IMR-90 (cell line): ENCODE results near the gene RPS27L. TPM values are rescaled to one million over a fixed set of nuclear protein-coding genes. Genes with fewer than 3 reads are reported as not detected.
"Not testable (repeated sequence)": the region's sequence is repeated elsewhere in the genome, so short reads cannot be mapped to it uniquely, and the experiment has no call there.

Experiments
- ATAC-seq: fragments of 200-7000 bp; cut with Tn5 transposase; 2 replicates; pipeline ENCODE4 v1.9.1; 2020; ENCODE audit warnings: low read depth, mild to moderate bottlenecking, moderate library complexity
- BruUV-seq: library from RNA; stranded (reverse); fragments of 400-500 nt; replicated peaks from 2 replicates; lab custom pipeline; 2021; lab: Mats Ljungman, UMichigan
- CTCF ChIA-PET: fragments of 300-600 bp; formaldehyde crosslinking; extraction: SDS; loops from one replicate; lab custom pipeline; 2021; ENCODE audit warnings: antibody characterized with exemption; lab: Yijun Ruan, JAX
- POLR2A ChIA-PET: fragments of 300-600 bp; sonication (Branson Sonifier 250); formaldehyde crosslinking; loops from one replicate; lab custom pipeline; 2022; ENCODE audit warnings: antibody characterized with exemption; ENCODE audit not compliant: unreplicated experiment; lab: Charles Lee
- DNase-seq: peaks from one replicate; pipeline ENCODE4 v3.0.0; 2013
- H2AFZ ChIP-seq: replicated peaks from 2 replicates; pipeline ENCODE3; 2013; ENCODE audit warnings: low read length, mild to moderate bottlenecking; ENCODE audit not compliant: poor library complexity
- H2AK5ac ChIP-seq: 2 replicates; pipeline ENCODE4 v1.6.1; 2013; ENCODE audit warnings: low read depth, low read length, inconsistent platforms
- H2AK9ac ChIP-seq: replicated peaks from 2 replicates; pipeline ENCODE3; 2013; ENCODE audit warnings: mild to moderate bottlenecking, low read depth, low read length, moderate library complexity; ENCODE audit not compliant: poor library complexity
- H2BK120ac ChIP-seq: 2 replicates; pipeline ENCODE4 v1.6.1; 2013; ENCODE audit warnings: low read depth, low read length, inconsistent platforms
- H2BK15ac ChIP-seq: 3 replicates; pipeline ENCODE4 v1.6.1; 2013; ENCODE audit warnings: low read depth, low read length, inconsistent platforms
- H2BK20ac ChIP-seq: 2 replicates; pipeline ENCODE4 v1.6.1; 2013; ENCODE audit warnings: low read depth, mild to moderate bottlenecking, inconsistent platforms, low read length, moderate library complexity
- H2BK5ac ChIP-seq: 2 replicates; pipeline ENCODE4 v1.6.1; 2013; ENCODE audit warnings: mild to moderate bottlenecking, low read depth, low read length, inconsistent platforms; ENCODE audit not compliant: poor library complexity, severe bottlenecking
- H3K14ac ChIP-seq: replicated peaks from 2 replicates; pipeline ENCODE4 v1.6.1; 2013; ENCODE audit warnings: low read depth, low read length, inconsistent platforms
- H3K18ac ChIP-seq: 2 replicates; pipeline ENCODE4 v1.6.1; 2013; ENCODE audit warnings: low read depth, low read length, control low read depth
- H3K23ac ChIP-seq: 2 replicates; pipeline ENCODE4 v1.6.1; 2013; ENCODE audit warnings: low read depth, low read length, inconsistent platforms
- H3K27ac ChIP-seq: 2 replicates; pipeline ENCODE4 v1.5.1; 2013; ENCODE audit warnings: mild to moderate bottlenecking, control low read depth, low read length; ENCODE audit not compliant: insufficient read depth
- H3K27me3 ChIP-seq: 2 replicates; pipeline ENCODE4 v1.6.1; 2013; ENCODE audit warnings: low read length; ENCODE audit not compliant: control insufficient read depth, insufficient read depth
- H3K36me3 ChIP-seq: 2 replicates; pipeline ENCODE4 v1.6.1; 2013; ENCODE audit warnings: low read length, mixed read lengths; ENCODE audit not compliant: control insufficient read depth, insufficient read depth
- H3K4ac ChIP-seq: 2 replicates; pipeline ENCODE4 v1.6.1; 2013; ENCODE audit warnings: low read depth, low read length, inconsistent platforms
- H3K4me1 ChIP-seq: 2 replicates; pipeline ENCODE4 v1.6.1; 2013; ENCODE audit warnings: low read length, mixed read lengths; ENCODE audit not compliant: control insufficient read depth, insufficient read depth
- H3K4me2 ChIP-seq: 2 replicates; pipeline ENCODE4 v1.6.1; 2013; ENCODE audit warnings: low read depth, mild to moderate bottlenecking, control low read depth, low read length, moderate library complexity
- H3K4me3 ChIP-seq: 2 replicates; pipeline ENCODE4 v1.5.1; 2013; ENCODE audit warnings: low read depth, mild to moderate bottlenecking, control low read depth, low read length, moderate library complexity; ENCODE audit not compliant: insufficient read depth
- H3K56ac ChIP-seq: 2 replicates; pipeline ENCODE4 v1.6.1; 2013; ENCODE audit warnings: low read length, inconsistent platforms; ENCODE audit not compliant: insufficient read depth; ENCODE audit errors: extremely low read depth
- H3K79me1 ChIP-seq, 2 experiments: 2 replicates each; pipeline ENCODE4 v1.6.1; 2013; ENCODE audit warnings: low read length in 2 of 2, inconsistent platforms in 1 of 2, low read depth in 1 of 2
- H3K9ac ChIP-seq: 2 replicates; pipeline ENCODE4 v1.6.1; 2013; ENCODE audit warnings: low read depth, low read length, control low read depth
- H3K9me1 ChIP-seq: 2 replicates; pipeline ENCODE4 v1.6.1; 2013; ENCODE audit warnings: low read length, inconsistent platforms; ENCODE audit not compliant: insufficient read depth
- H3K9me3 ChIP-seq: 2 replicates; pipeline ENCODE4 v1.6.1; 2013; ENCODE audit warnings: low read length; ENCODE audit not compliant: control insufficient read depth, insufficient read depth
- H4K20me1 ChIP-seq: 2 replicates; pipeline ENCODE4 v1.6.1; 2013; ENCODE audit warnings: low read length, inconsistent platforms; ENCODE audit not compliant: insufficient read depth
- H4K5ac ChIP-seq: 2 replicates; pipeline ENCODE4 v1.6.1; 2013; ENCODE audit warnings: mild to moderate bottlenecking, low read depth, low read length, control low read depth
- H4K8ac ChIP-seq, 2 experiments: 2 replicates each; pipeline ENCODE4 v1.6.1; 2013; ENCODE audit warnings: low read depth in 2 of 2, low read length in 2 of 2, control low read depth in 1 of 2, inconsistent platforms in 1 of 2
- H4K91ac ChIP-seq: 2 replicates; pipeline ENCODE4 v1.6.1; 2013; ENCODE audit warnings: low read depth, low read length, inconsistent platforms; ENCODE audit not compliant: insufficient read depth
- BHLHE40 ChIP-seq: fragments of 150-350 bp; IDR thresholded peaks from 2 replicates; pipeline ENCODE4 v1.6.1; 2016; ENCODE audit warnings: mild to moderate bottlenecking, low read depth, low read length
- CEBPB ChIP-seq: IDR thresholded peaks from 2 replicates; pipeline ENCODE4 v1.6.1; 2012; ENCODE audit warnings: low read depth, low read length, improper control_type of control experiment
- CHD1 ChIP-seq: IDR thresholded peaks from 2 replicates; pipeline ENCODE4 v1.6.1; 2012; ENCODE audit warnings: low read depth, low read length, improper control_type of control experiment
- FOS ChIP-seq: fragments of 150-350 bp; IDR thresholded peaks from 2 replicates; pipeline ENCODE4 v1.6.1; 2016; ENCODE audit warnings: low read depth, low read length
- MAFK ChIP-seq: IDR thresholded peaks from 2 replicates; pipeline ENCODE4 v1.6.1; 2012; ENCODE audit warnings: low read depth, low read length, improper control_type of control experiment
- MXI1 ChIP-seq: IDR thresholded peaks from 2 replicates; pipeline ENCODE4 v1.6.1; 2012; ENCODE audit warnings: low read depth, mild to moderate bottlenecking, low read length, moderate library complexity, borderline replicate concordance
- NFE2L2 ChIP-seq: fragments of 150-350 bp; IDR thresholded peaks from 2 replicates; pipeline ENCODE4 v1.6.1; 2016; ENCODE audit warnings: low read depth, mild to moderate bottlenecking, low read length
- RAD21 ChIP-seq: IDR thresholded peaks from 2 replicates; pipeline ENCODE4 v1.6.1; 2012; ENCODE audit warnings: low read length, improper control_type of control experiment
- RCOR1 ChIP-seq: IDR thresholded peaks from 2 replicates; pipeline ENCODE4 v1.6.1; 2012; ENCODE audit warnings: mild to moderate bottlenecking, low read length, improper control_type of control experiment; ENCODE audit not compliant: insufficient replicate concordance
- WGBS, 2 experiments: methylation state at CpG; one replicate each; pipeline versions ENCODE4 v1.1.5 to v1.1.7; 2013; ENCODE audit warnings: missing lambda C conversion rate in 2 of 2; ENCODE audit not compliant: insufficient read length in 1 of 2; ENCODE audit errors: extremely low coverage in 2 of 2; 5-methylcytosine and 5-hydroxymethylcytosine counted together
- dilution Hi-C: fragments of 300-500 bp; cut with HindIII; formaldehyde crosslinking; loops from one replicate; pipeline ENCODE4 v1.14.3; 2018; ENCODE audit warnings: low sequenced_read_pairs; ENCODE audit not compliant: unreplicated experiment
- in situ Hi-C: fragments of 300-500 bp; cut with MboI; formaldehyde crosslinking; loops from 3 replicates; pipeline ENCODE4 v1.14.3; 2019; ENCODE audit warnings: low sequenced_read_pairs, inconsistent platforms, mixed read lengths
- intact Hi-C: fragments of 100-400 bp; cut with micrococcal nuclease; formaldehyde crosslinking; loops from 2 replicates; pipeline ENCODE4 v1.10.0; 2022
- polyA plus RNA-seq, 3 experiments: library from polyadenylated mRNA; depleted of rRNA; stranded (reverse); fragments of >200 nt; gene quantifications; 2 replicates each; pipeline ENCODE4 v1.2.3, GENCODE V29; 2012; ENCODE audit warnings: low replicate concordance in 1 of 3
- total RNA-seq: library from RNA; depleted of rRNA; stranded (reverse); fragments of >200 nt; gene quantifications from 2 replicates; pipeline ENCODE4 v1.2.3, GENCODE V29; 2012

Gene RPS27L
- total and polyA plus RNA-seq, 2 of the 4 experiments (the other 2 are of a cell fraction): 53.1 to 302 TPM

- no peak overlapping the region for H3K9ac ChIP-seq
- no peak overlapping the region; a peak in 1 of 4 replicates for H4K8ac ChIP-seq
- ChIA-PET CTCF (interaction anchor here (0.6 kb wide), 1 partner anchor 224 kb away, joined by 3 read pairs; no protein-coding TSS in a partner anchor), POLR2A (no interaction called here)
- TF ChIP-seq RAD21 (peak; percentile 26; the same call in 1 of the 2 replicates), FOS (peak; percentile 79), BHLHE40 (peak; percentile 82), CEBPB (peak; percentile 95), MAFK (no peak), CHD1 (no peak), NFE2L2 (peak; percentile 41; the same call in 1 of the 2 replicates), MXI1 (0 out of 2 replicates have a peak, but pooled peaks have one; percentile 17), RCOR1 (peak; percentile 7)
- no peaks in the 10 kb centered on the region for H3K36me3 ChIP-seq
- no peak overlapping the region for H3K14ac ChIP-seq
- H3K79me1 ChIP-seq: peaks cover 0 to 7% of the 10 kb centered on the region in 2 experiments; a peak in 2 of 4 replicates
- peaks cover 13% of the 10 kb centered on the region for H3K4me1 ChIP-seq
- H3K23ac ChIP-seq: no peak overlapping the region
- no peaks in the 10 kb centered on the region for H3K27me3 ChIP-seq
- dilution Hi-C loops (no loop called here), intact Hi-C loops (loop anchor here (1.0 kb wide), 2 partner anchors 13 to 19 kb away; partner anchors contain the start of gene LACTB), in situ Hi-C loops (no loop called here)
- H4K91ac ChIP-seq: no peak overlapping the region
- H2BK15ac ChIP-seq: no peak overlapping the region
- H3K4me2 ChIP-seq: no peak overlapping the region
- H3K18ac ChIP-seq: no peak overlapping the region
- H3K9me3 ChIP-seq: peaks cover 6% of the 10 kb centered on the region
- peak overlapping the region; percentile 97 for H2BK5ac ChIP-seq
- no peak overlapping the region for H3K56ac ChIP-seq
- H3K4ac ChIP-seq: peak overlapping the region; percentile 100; the same call in 1 of the 2 replicates
- H3K4me3 ChIP-seq: no peak overlapping the region
- peak overlapping the region; percentile 99; the same call in 1 of the 2 replicates for H2BK20ac ChIP-seq
- H4K20me1 ChIP-seq: no peaks in the 10 kb centered on the region
- H3K27ac ChIP-seq: no peak overlapping the region
- BruUV-seq: no TSS peak
- DNase-seq (peak; percentile 100), ATAC-seq (peak; percentile 92)
- H2AK5ac ChIP-seq: no peak overlapping the region
- 0% methylated on average over 1 of the region's 9 CpGs; no CpG with 5 or more reads in 1 of the 2 experiments for WGBS, 2 experiments
- peak overlapping the region; percentile 100 for H2BK120ac ChIP-seq
- H2AFZ ChIP-seq: peak overlapping the region; percentile 43
- peaks cover 13% of the 10 kb centered on the region for H3K9me1 ChIP-seq
- no peak overlapping the region for H4K5ac ChIP-seq
- H2AK9ac ChIP-seq: peak overlapping the region; percentile 67
These were observed 49.3 kb downstream of the RPS27L start for GRCh38 chr15:63107895-63108546.

DNA sequence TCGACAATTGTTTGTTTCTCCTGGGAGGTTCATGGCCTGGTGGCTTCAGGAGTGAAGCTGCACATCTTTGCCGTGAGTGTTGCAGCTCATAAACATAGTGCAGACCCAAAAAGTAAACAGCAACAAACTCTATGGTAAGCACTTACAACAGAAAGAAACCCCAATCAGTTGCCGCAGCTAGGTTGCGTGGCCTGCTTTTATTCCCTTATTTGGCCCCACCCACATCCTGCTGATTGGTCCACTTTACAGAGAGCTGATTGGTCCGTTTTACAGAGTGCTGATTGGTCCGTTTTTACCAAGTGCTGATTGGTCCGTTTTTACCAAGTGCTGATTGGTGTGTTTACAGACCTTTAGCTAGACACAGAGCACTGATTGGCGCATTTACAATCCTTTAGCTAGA is 51.9 kb downstream of the RPS27L start:
- H3K4me2 ChIP-seq, in situ Hi-C loops, ATAC-seq, DNase-seq, H3K79me1 ChIP-seq, POLR2A ChIA-PET, CTCF ChIA-PET, H3K9ac ChIP-seq, H3K27me3 ChIP-seq, H4K5ac ChIP-seq, H4K20me1 ChIP-seq, H3K4me1 ChIP-seq, H3K36me3 ChIP-seq, H3K14ac ChIP-seq, H3K9me3 ChIP-seq, H3K23ac ChIP-seq, dilution Hi-C loops, BruUV-seq, H3K4me3 ChIP-seq, H3K56ac ChIP-seq, H3K27ac ChIP-seq, intact Hi-C loops, H3K18ac ChIP-seq, H2AK9ac ChIP-seq, H3K9me1 ChIP-seq, H2AFZ ChIP-seq: not testable (repeated sequence)
- peak overlapping the region; percentile 96 for H2BK120ac ChIP-seq
- H4K8ac ChIP-seq: peak overlapping the region in 1 of 2 experiments; percentile 53; a peak in 1 of 4 replicates
- peak overlapping the region; percentile 99 for H2AK5ac ChIP-seq
- H2BK15ac ChIP-seq: 0 out of 3 replicates have a peak overlapping the region, but pooled peaks have one; percentile 80
- peak overlapping the region; percentile 72; the same call in 1 of the 2 replicates for H3K4ac ChIP-seq
- peak overlapping the region; percentile 56 for H2BK5ac ChIP-seq
- H4K91ac ChIP-seq: peak overlapping the region; percentile 78
- WGBS, 2 experiments: 87% methylated on average over 5 of the region's 8 CpGs; no CpG with 5 or more reads in 1 of the 2 experiments
- peak overlapping the region; percentile 87 for H2BK20ac ChIP-seq
